ENCODE results near the gene PAFAH1B2. TPM values are rescaled to one million over a fixed set of nuclear protein-coding genes. Genes with fewer than 3 reads are reported as not detected.
"Not testable (repeated sequence)": the region's sequence is repeated elsewhere in the genome, so short reads cannot be mapped to it uniquely, and the experiment has no call there.

The PAFAH1B2 gene
- total and polyA plus RNA-seq, 10 donors, result 14.3 to 80.4 (median 63.7) TPM

- TF ChIP-seq POLR2A (IDR thresholded peaks at IDR 0.05), result no peak
- no peak for TF ChIP-seq CTCF (IDR thresholded peaks at IDR 0.05 in 8 of 11, conservative IDR thresholded peaks at IDR 0.05 in 3 of 11)
- no peak for TF ChIP-seq POLR2AphosphoS5 (IDR thresholded peaks at IDR 0.05)
- no peak overlapping the region for H3K27ac ChIP-seq
- no peaks in the 10 kb centered on the region for H3K9me3 ChIP-seq
- no peak for DNase-seq
- WGBS, 5 donors, result 91 to 96% (median 93%) methylated on average over 7 of the region's 7 CpGs
- H3K36me3 ChIP-seq, result no peaks in the 10 kb centered on the region
- H3K4me1 ChIP-seq, result no peaks in the 10 kb centered on the region
- no peaks in the 10 kb centered on the region for H3K27me3 ChIP-seq (replicated peaks in 1 of 7)
- intact Hi-C loops (cut with DNase I; ENCODE audit: low total_unique reads), result loop anchor here (5.0 kb wide), 1 partner anchor 76 kb away; no protein-coding TSS in a partner anchor
- no peak overlapping the region for H3K4me3 ChIP-seq
Observed at GRCh38 chr11:117130879-117131278, 13.2 kb upstream of the PAFAH1B2 start.

GRCh38 chr11:117134431-117134830, 9.7 kb upstream of the PAFAH1B2 start:
- Histone ChIP-seq H3K36me3 (no peaks in the 10 kb centered on the region), H3K9me3 (no peaks in the 10 kb centered on the region), H3K27me3 (replicated peaks in 1 of 7) (no peaks in the 10 kb centered on the region), H3K27ac (no peak overlapping the region), H3K4me3 (no peak overlapping the region), H3K4me1 (peaks cover 0 to 5% (median 0%) of the 10 kb centered on the region in 6 donors)
- WGBS, 5 donors, result 66 to 87% (median 81%) methylated on average over 2 to 3 of the region's 3 CpGs
- TF ChIP-seq CTCF (IDR thresholded peaks at IDR 0.05 in 8 of 11, conservative IDR thresholded peaks at IDR 0.05 in 3 of 11) (no peak), POLR2AphosphoS5 (IDR thresholded peaks at IDR 0.05) (no peak), POLR2A (IDR thresholded peaks at IDR 0.05) (no peak)
- intact Hi-C loops (cut with DNase I; ENCODE audit: low total_unique reads), result loop anchor here (5.0 kb wide), 1 partner anchor 73 kb away; no protein-coding TSS in a partner anchor
- no peak for DNase-seq

- H3K4me3 ChIP-seq; H3K4me1 ChIP-seq; DNase-seq; H3K27ac ChIP-seq; H3K27me3 ChIP-seq (replicated peaks in 1 of 7); H3K9me3 ChIP-seq; H3K36me3 ChIP-seq: not testable (repeated sequence)
- intact Hi-C loops (cut with DNase I; ENCODE audit: low total_unique reads), result loop anchor here (5.0 kb wide), 1 partner anchor 72 kb away; no protein-coding TSS in a partner anchor
- 67 to 94% (median 86%) methylated on average over 1 of the region's 4 CpGs; no CpG with 5 or more reads in 1 of the 5 donors for WGBS, 5 donors
Observed at GRCh38 chr11:117134979-117135378, 9.1 kb upstream of the PAFAH1B2 start.

GRCh38 chr11:117137223-117138086, 6.6 kb upstream of the PAFAH1B2 start:
- H3K9me3 ChIP-seq; H3K4me1 ChIP-seq; DNase-seq; intact Hi-C loops (cut with DNase I; ENCODE audit: low total_unique reads); H3K4me3 ChIP-seq; H3K27me3 ChIP-seq (replicated peaks in 1 of 7); H3K27ac ChIP-seq; H3K36me3 ChIP-seq: not testable (repeated sequence)
- no CpG with 5 or more reads among the region's 15 CpGs for WGBS, 5 donors

GRCh38 chr11:117143390-117143789, 697 bp upstream of the PAFAH1B2 start:
- Histone ChIP-seq H3K9me3 (no peaks in the 10 kb centered on the region), H3K36me3 (peaks cover 0 to 22% (median 9%) of the 10 kb centered on the region in 6 donors), H3K27me3 (replicated peaks in 1 of 7) (no peaks in the 10 kb centered on the region), H3K27ac (peak overlapping the region; percentile 88 to 97 (median 93)), H3K4me3 (peak overlapping the region; percentile 82 to 98 (median 94)), H3K4me1 (peaks cover 10 to 51% (median 40%) of the 10 kb centered on the region in 6 donors)
- intact Hi-C loops (cut with DNase I; ENCODE audit: low total_unique reads), result no loop called here
- no peak for DNase-seq
- TF ChIP-seq CTCF (IDR thresholded peaks at IDR 0.05 in 8 of 11, conservative IDR thresholded peaks at IDR 0.05 in 3 of 11) (no peak), POLR2AphosphoS5 (IDR thresholded peaks at IDR 0.05) (no peak), POLR2A (IDR thresholded peaks at IDR 0.05) (no peak)
- WGBS, 5 donors, result 13 to 18% (median 17%) methylated on average over 5 of the region's 5 CpGs
